ENCODE results near the gene GPR37L1.

The GPR37L1 gene

DNA sequence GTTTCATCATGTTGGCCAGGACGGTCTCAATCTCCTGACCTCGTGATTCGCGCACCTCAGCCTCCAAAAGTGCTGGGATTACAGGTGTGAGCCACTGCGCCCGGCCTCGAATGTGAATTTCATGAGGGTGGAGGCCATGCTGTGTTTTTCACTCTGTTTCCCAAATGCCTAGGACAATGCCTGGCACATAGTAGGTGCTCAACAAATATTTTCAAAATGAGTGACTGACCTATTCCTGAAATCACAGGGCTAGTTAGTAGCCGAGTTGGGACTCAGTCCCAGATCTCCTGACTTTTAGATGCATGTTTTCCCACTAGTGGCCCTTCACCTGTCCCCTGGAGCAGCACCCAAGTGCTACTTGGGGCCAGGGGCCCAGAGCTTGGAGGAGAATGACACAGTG lies 6.4 kb upstream of the GPR37L1 start:
- in situ Hi-C loops (cut with MboI; ENCODE audit: low sequenced_read_pairs, unreplicated experiment) = loop anchor here (5.0 to 25.0 kb wide), 2 partner anchors 114 to 229 kb away; partner anchors contain the start of gene SHISA4
- DNase-seq (ENCODE audit: low spot score) = no peak
- TF ChIP-seq, protein P1, sequence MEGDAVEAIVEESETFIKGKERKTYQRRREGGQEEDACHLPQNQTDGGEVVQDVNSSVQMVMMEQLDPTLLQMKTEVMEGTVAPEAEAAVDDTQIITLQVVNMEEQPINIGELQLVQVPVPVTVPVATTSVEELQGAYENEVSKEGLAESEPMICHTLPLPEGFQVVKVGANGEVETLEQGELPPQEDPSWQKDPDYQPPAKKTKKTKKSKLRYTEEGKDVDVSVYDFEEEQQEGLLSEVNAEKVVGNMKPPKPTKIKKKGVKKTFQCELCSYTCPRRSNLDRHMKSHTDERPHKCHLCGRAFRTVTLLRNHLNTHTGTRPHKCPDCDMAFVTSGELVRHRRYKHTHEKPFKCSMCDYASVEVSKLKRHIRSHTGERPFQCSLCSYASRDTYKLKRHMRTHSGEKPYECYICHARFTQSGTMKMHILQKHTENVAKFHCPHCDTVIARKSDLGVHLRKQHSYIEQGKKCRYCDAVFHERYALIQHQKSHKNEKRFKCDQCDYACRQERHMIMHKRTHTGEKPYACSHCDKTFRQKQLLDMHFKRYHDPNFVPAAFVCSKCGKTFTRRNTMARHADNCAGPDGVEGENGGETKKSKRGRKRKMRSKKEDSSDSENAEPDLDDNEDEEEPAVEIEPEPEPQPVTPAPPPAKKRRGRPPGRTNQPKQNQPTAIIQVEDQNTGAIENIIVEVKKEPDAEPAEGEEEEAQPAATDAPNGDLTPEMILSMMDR (IDR thresholded peaks at IDR 0.05; ENCODE audit: borderline replicate concordance, control extremely low read depth, extremely low read depth, insufficient read depth, missing control alignments) = no peak

DNA sequence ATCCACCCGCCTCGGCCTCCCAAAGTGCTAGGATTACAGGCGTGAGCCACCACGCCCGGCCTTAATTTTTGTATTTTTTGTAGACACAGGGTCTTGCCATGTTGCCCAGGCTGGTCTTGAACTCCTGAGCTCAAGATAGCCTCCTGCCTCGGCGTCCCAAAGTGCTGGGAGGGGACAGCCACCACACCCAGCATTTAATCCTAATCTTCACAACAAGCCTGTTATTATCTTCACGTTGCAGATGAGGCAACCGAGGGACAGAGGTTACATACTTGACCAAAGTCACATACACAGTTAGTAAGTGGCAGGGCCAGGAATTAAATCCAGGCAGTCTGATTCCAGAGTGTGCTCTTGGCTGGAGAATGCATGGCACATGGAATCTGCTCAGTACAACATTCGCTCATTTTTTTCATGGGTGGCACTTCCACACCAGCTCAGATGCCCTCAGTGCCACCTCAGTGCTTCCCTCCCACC lies 4.8 kb upstream of the GPR37L1 start:
- in situ Hi-C loops (cut with MboI; ENCODE audit: low sequenced_read_pairs, unreplicated experiment) = loop anchor here (5.0 to 25.0 kb wide), 2 partner anchors 116 to 231 kb away; partner anchors contain the start of gene SHISA4
- no peak for DNase-seq (ENCODE audit: low spot score)
- TF ChIP-seq, protein P1 (IDR thresholded peaks at IDR 0.05; ENCODE audit: borderline replicate concordance, control extremely low read depth, extremely low read depth, insufficient read depth, missing control alignments) = no peak

DNA sequence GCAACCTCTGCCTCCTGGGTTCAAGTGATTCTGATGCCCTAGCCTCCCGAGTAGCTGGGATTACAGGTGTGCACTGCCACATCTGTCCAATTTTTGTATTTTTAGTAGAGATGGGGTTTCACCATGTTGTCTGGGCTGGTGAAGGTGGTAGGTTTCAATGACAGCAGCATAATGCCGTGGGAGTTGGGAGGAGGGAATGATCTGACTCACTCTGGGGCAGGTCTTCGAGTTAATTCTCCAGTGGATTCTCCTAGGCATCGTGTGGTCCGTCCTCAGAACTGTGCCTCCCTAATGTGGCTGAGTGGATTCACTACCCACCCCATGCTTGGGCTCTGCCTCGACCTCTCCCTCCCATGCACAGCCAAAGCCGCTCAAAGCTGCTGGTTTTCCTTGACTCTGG lies 1.7 kb upstream of the GPR37L1 start:
- in situ Hi-C loops (cut with MboI; ENCODE audit: low sequenced_read_pairs, unreplicated experiment) = loop anchor here (25.0 kb wide), 1 partner anchor 234 kb away; the partner anchor contains the start of gene SHISA4

DNA sequence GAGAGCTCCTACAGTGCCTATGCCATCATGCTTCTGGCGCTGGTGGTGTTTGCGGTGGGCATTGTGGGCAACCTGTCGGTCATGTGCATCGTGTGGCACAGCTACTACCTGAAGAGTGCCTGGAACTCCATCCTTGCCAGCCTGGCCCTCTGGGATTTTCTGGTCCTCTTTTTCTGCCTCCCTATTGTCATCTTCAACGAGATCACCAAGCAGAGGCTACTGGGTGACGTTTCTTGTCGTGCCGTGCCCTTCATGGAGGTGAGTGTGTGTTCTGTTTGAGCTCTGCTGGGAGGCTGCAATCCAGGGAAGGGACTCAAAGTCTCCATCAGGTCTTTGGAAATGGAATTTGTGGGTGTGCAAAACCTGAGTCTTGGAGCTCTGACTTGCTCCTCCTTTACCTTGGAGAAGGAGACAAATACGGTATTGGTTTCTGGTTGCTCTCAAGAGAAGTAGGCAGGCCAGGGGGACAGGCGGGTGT lies 658 bp downstream of the GPR37L1 start:
- in situ Hi-C loops (cut with MboI; ENCODE audit: low sequenced_read_pairs, unreplicated experiment) = loop anchor here (25.0 kb wide), 1 partner anchor 236 kb away; the partner anchor contains the start of gene SHISA4
- no peak for DNase-seq (ENCODE audit: low spot score)
- TF ChIP-seq, protein P1 (IDR thresholded peaks at IDR 0.05; ENCODE audit: borderline replicate concordance, control extremely low read depth, extremely low read depth, insufficient read depth, missing control alignments) = no peak

More for the DNA sequence above, 1.7 kb upstream of the GPR37L1 start:
- TF ChIP-seq, protein P1 (IDR thresholded peaks at IDR 0.05; ENCODE audit: borderline replicate concordance, control extremely low read depth, extremely low read depth, insufficient read depth, missing control alignments) = no peak
- DNase-seq (ENCODE audit: low spot score) = no peak

DNA sequence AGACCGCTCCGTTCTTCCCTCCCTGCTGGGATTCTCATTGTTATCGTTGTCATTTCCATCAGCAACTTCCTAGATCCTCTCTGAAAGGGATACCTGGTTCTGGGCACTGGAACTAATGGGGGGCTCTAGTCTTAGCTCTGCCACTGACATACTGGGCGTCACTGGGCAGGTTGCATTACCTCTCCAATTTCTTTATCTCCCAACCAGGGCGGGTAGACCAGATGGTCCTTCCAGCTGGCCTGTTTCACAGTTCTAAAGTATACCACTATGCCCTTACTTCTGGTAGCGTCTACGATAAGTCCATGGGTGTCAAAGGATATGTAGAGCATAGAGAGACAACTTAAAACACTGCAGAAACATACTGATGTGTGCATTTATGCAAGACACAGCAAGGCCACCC lies 1.4 kb downstream of the GPR37L1 start:
- TF ChIP-seq, protein P1 (IDR thresholded peaks at IDR 0.05; ENCODE audit: borderline replicate concordance, control extremely low read depth, extremely low read depth, insufficient read depth, missing control alignments) = no peak
- in situ Hi-C loops (cut with MboI; ENCODE audit: low sequenced_read_pairs, unreplicated experiment) = loop anchor here (25.0 kb wide), 1 partner anchor 237 kb away; the partner anchor contains the start of gene SHISA4
- no peak for DNase-seq (ENCODE audit: low spot score)

DNA sequence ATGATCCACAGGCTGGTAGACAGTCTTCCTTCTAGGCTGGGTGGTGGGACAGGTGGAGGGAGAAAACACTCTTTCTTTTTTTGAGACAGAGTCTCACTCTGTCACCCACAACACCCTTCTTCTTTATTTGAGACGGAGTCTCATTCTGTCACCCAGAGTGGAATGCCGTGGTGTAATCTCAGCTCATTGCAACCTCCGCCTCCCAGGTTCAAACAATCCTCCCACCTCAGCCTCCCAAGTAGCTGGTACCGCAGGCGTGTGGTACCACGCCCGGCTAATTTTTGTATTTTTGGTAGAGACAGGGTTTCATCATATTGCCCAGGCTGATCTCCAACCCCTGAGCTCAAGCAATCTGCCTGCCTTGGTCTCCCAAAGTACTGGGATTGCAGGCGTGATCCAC lies 2.9 kb downstream of the GPR37L1 start:
- TF ChIP-seq, protein P1 (IDR thresholded peaks at IDR 0.05; ENCODE audit: borderline replicate concordance, control extremely low read depth, extremely low read depth, insufficient read depth, missing control alignments) = no peak
- in situ Hi-C loops (cut with MboI; ENCODE audit: low sequenced_read_pairs, unreplicated experiment) = no loop called here
- DNase-seq (ENCODE audit: low spot score) = no peak

Measured in GM13976 (cell line).